ENCODE measurements around the gene LRRC36.

GRCh38 chr16:67423015-67423414 lies 96.4 kb downstream of the LRRC36 start:
- TF ChIP-seq, protein P1, sequence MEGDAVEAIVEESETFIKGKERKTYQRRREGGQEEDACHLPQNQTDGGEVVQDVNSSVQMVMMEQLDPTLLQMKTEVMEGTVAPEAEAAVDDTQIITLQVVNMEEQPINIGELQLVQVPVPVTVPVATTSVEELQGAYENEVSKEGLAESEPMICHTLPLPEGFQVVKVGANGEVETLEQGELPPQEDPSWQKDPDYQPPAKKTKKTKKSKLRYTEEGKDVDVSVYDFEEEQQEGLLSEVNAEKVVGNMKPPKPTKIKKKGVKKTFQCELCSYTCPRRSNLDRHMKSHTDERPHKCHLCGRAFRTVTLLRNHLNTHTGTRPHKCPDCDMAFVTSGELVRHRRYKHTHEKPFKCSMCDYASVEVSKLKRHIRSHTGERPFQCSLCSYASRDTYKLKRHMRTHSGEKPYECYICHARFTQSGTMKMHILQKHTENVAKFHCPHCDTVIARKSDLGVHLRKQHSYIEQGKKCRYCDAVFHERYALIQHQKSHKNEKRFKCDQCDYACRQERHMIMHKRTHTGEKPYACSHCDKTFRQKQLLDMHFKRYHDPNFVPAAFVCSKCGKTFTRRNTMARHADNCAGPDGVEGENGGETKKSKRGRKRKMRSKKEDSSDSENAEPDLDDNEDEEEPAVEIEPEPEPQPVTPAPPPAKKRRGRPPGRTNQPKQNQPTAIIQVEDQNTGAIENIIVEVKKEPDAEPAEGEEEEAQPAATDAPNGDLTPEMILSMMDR (IDR thresholded peaks at IDR 0.05), result no peak
- TF ChIP-seq CREB1 (CRISPR knock-in tag; IDR thresholded peaks at IDR 0.05) (no peak), FOXJ3 (CRISPR knock-in tag; IDR thresholded peaks at IDR 0.05; ENCODE audit: borderline replicate concordance) (no peak), NFYB (CRISPR knock-in tag; conservative IDR thresholded peaks at IDR 0.05; ENCODE audit: low read depth) (no peak), GTF2I (CRISPR knock-in tag; conservative IDR thresholded peaks at IDR 0.05) (no peak), NR2C2 (CRISPR knock-in tag; IDR thresholded peaks at IDR 0.05) (no peak), NR3C1 (CRISPR knock-in tag; conservative IDR thresholded peaks at IDR 0.05; ENCODE audit: low read depth) (no peak), KAT7 (CRISPR knock-in tag; IDR thresholded peaks at IDR 0.05; ENCODE audit: borderline replicate concordance) (no peak)
- TF ChIP-seq, protein P2, sequence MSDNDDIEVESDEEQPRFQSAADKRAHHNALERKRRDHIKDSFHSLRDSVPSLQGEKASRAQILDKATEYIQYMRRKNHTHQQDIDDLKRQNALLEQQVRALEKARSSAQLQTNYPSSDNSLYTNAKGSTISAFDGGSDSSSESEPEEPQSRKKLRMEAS (CRISPR knock-in tag; IDR thresholded peaks at IDR 0.05), result no peak
- TF ChIP-seq, protein P3, sequence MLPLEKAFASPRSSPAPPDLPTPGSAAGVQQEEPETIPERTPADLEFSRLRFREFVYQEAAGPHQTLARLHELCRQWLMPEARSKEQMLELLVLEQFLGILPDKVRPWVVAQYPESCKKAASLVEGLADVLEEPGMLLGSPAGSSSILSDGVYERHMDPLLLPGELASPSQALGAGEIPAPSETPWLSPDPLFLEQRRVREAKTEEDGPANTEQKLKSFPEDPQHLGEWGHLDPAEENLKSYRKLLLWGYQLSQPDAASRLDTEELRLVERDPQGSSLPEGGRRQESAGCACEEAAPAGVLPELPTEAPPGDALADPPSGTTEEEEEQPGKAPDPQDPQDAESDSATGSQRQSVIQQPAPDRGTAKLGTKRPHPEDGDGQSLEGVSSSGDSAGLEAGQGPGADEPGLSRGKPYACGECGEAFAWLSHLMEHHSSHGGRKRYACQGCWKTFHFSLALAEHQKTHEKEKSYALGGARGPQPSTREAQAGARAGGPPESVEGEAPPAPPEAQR (CRISPR knock-in tag; IDR thresholded peaks at IDR 0.05), result no peak

Data from WTC11 (cell line).